Measurements from ENCODE around the gene EIF4B. TPM values are rescaled to one million over a fixed set of nuclear protein-coding genes. Genes with fewer than 3 reads are reported as not detected.

Gene EIF4B
- total RNA-seq, 2 donors from 2014 or later, result 596 to 655 TPM

GRCh38 chr12:52971679-52972329, 34.5 kb upstream of the EIF4B start:
- no peak overlapping the region for H3K4me3 ChIP-seq (ENCODE audit: low read length)
- no peaks in the 10 kb centered on the region for H3K27me3 ChIP-seq (ENCODE audit: control insufficient read depth, insufficient read depth, low read length, poor library complexity, severe bottlenecking)
- Mint-ChIP-seq H3K27ac (peak overlapping the region; percentile 69), H3K36me3 (ENCODE audit: low read depth) (no peaks in the 10 kb centered on the region), H3K9me3 (no peaks in the 10 kb centered on the region), H3K27me3 (ENCODE audit: insufficient read depth) (peaks cover 3% of the 10 kb centered on the region), H3K4me1 (peaks cover 54% of the 10 kb centered on the region), H3K4me3 (no peak overlapping the region)
- H3K9ac ChIP-seq (ENCODE audit: extremely low read depth, low read length, poor library complexity, severe bottlenecking), result no peak overlapping the region
- H3K4me1 ChIP-seq (ENCODE audit: control insufficient read depth, insufficient read depth, low read length), result peaks cover 13% of the 10 kb centered on the region
- peak; percentile 92 for DNase-seq
- TF ChIP-seq CTCF (conservative IDR thresholded peaks at IDR 0.05), result no peak
- 40 to 52% methylated on average over 5 to 8 of the region's 8 CpGs for WGBS, 2 experiments (ENCODE audit: insufficient coverage in 1 of 2, insufficient read length in 1 of 2)
- peak overlapping the region; percentile 2 for H3K27ac ChIP-seq (ENCODE audit: low read depth, low read length)
- no peaks in the 10 kb centered on the region for H3K9me3 ChIP-seq (ENCODE audit: control insufficient read depth, low read length)
- H3K36me3 ChIP-seq (ENCODE audit: control insufficient read depth, insufficient read depth, low read length), result no peaks in the 10 kb centered on the region

- no peak for TF ChIP-seq CTCF (conservative IDR thresholded peaks at IDR 0.05)
- no peaks in the 10 kb centered on the region for H3K9me3 ChIP-seq (ENCODE audit: control insufficient read depth, low read length)
- no peaks in the 10 kb centered on the region for H3K36me3 Mint-ChIP-seq (ENCODE audit: low read depth)
- H3K4me1 Mint-ChIP-seq, result peaks cover 56% of the 10 kb centered on the region
- H3K36me3 ChIP-seq (ENCODE audit: control insufficient read depth, insufficient read depth, low read length), result no peaks in the 10 kb centered on the region
- H3K27ac ChIP-seq (ENCODE audit: low read depth, low read length), result no peak overlapping the region
- WGBS, 2 experiments (ENCODE audit: insufficient coverage in 1 of 2, insufficient read length in 1 of 2), result 92 to 100% methylated on average over 1 to 3 of the region's 3 CpGs
- H3K27ac Mint-ChIP-seq, result peak overlapping the region; percentile 81
- H3K4me1 ChIP-seq (ENCODE audit: control insufficient read depth, insufficient read depth, low read length), result peaks cover 13% of the 10 kb centered on the region
- no peaks in the 10 kb centered on the region for H3K27me3 ChIP-seq (ENCODE audit: control insufficient read depth, insufficient read depth, low read length, poor library complexity, severe bottlenecking)
- no peaks in the 10 kb centered on the region for H3K27me3 Mint-ChIP-seq (ENCODE audit: insufficient read depth)
- no peaks in the 10 kb centered on the region for H3K9me3 Mint-ChIP-seq
- H3K9ac ChIP-seq (ENCODE audit: extremely low read depth, low read length, poor library complexity, severe bottlenecking), result no peak overlapping the region
- no peak for DNase-seq
- no peak overlapping the region for H3K4me3 ChIP-seq (ENCODE audit: low read length)
- H3K4me3 Mint-ChIP-seq, result peak overlapping the region; percentile 3
Observed at GRCh38 chr12:52975204-52975603, 31.1 kb upstream of the EIF4B start.

- WGBS, 2 experiments (ENCODE audit: insufficient coverage in 1 of 2, insufficient read length in 1 of 2), result 40 to 58% methylated on average over 10 to 11 of the region's 11 CpGs
- H3K4me3 Mint-ChIP-seq, result peak overlapping the region; percentile 1
- H3K27ac ChIP-seq (ENCODE audit: low read depth, low read length), result peak overlapping the region; percentile 40
Observed at GRCh38 chr12:52975820-52976573, 30.3 kb upstream of the EIF4B start.

More at GRCh38 chr12:52975820-52976573, 30.3 kb upstream of the EIF4B start:
- Mint-ChIP-seq H3K27ac (peak overlapping the region; percentile 81), H3K4me1 (peaks cover 62% of the 10 kb centered on the region), H3K9me3 (no peaks in the 10 kb centered on the region), H3K27me3 (ENCODE audit: insufficient read depth) (no peaks in the 10 kb centered on the region), H3K36me3 (ENCODE audit: low read depth) (no peaks in the 10 kb centered on the region)
- Histone ChIP-seq H3K27me3 (ENCODE audit: control insufficient read depth, insufficient read depth, low read length, poor library complexity, severe bottlenecking) (no peaks in the 10 kb centered on the region), H3K36me3 (ENCODE audit: control insufficient read depth, insufficient read depth, low read length) (no peaks in the 10 kb centered on the region), H3K9ac (ENCODE audit: extremely low read depth, low read length, poor library complexity, severe bottlenecking) (peak overlapping the region; percentile 58), H3K9me3 (ENCODE audit: control insufficient read depth, low read length) (no peaks in the 10 kb centered on the region), H3K4me3 (ENCODE audit: low read length) (peak overlapping the region; percentile 66), H3K4me1 (ENCODE audit: control insufficient read depth, insufficient read depth, low read length) (peaks cover 13% of the 10 kb centered on the region)
- peak; percentile 77 for TF ChIP-seq CTCF (conservative IDR thresholded peaks at IDR 0.05)
- peak; percentile 95 for DNase-seq

Data from endodermal cell (in vitro differentiated cells).